ENCODE results near the gene FYCO1. TPM values are rescaled to one million over a fixed set of nuclear protein-coding genes. Genes with fewer than 3 reads are reported as not detected.

FYCO1 gene
- total RNA-seq, 1 experiment from 2014 or later: 10.9 TPM

DNA sequence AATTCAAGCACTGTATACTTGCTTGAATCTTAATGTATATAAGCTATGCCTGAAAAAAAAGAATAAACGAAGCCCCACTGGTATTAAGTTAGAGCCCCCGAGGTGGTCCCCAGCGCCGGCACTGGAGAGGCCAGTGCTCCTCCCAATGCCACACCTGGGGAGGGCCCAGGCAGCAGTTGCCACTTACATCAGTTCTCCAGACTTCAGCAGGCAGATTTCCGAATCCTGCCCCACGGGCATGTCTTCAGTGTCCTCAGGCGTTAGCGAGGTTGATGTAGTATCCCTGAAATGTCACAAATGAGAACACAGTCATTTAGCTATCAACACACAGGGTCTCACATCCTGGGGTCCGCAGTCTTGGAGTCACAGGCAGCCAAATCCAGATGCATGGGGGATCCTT is 59.4 kb downstream of the FYCO1 start:
- ChIA-PET POLR2A (no interaction called here), CTCF (no interaction called here)
- no TSS peak for BruUV-seq (replicated peaks)
- Mint-ChIP-seq H3K4me3 (ENCODE audit: unreplicated experiment) (no peak overlapping the region), H3K9me3 (ENCODE audit: unreplicated experiment) (peaks cover 11% of the 10 kb centered on the region), H3K36me3 (ENCODE audit: insufficient read depth, unreplicated experiment) (peaks cover 20% of the 10 kb centered on the region), H3K27ac (ENCODE audit: unreplicated experiment) (no peak overlapping the region), H3K4me1 (ENCODE audit: low read depth, unreplicated experiment) (peaks cover 6% of the 10 kb centered on the region), H3K27me3 (ENCODE audit: insufficient read depth, unreplicated experiment) (no peaks in the 10 kb centered on the region)
- Histone ChIP-seq H3K4me3 (ENCODE audit: low read depth, low read length) (no peak overlapping the region), H3K27me3 (replicated peaks; ENCODE audit: control insufficient read depth, insufficient read depth, low read length) (no peaks in the 10 kb centered on the region), H3K4me1 (no peaks in the 10 kb centered on the region), H3K9me3 (no peaks in the 10 kb centered on the region), H3K36me3 (ENCODE audit: control insufficient read depth, insufficient read depth, low read length) (peaks cover 2% of the 10 kb centered on the region; the same call in 1 of the 2 replicates)
- TF ChIP-seq, protein P1, sequence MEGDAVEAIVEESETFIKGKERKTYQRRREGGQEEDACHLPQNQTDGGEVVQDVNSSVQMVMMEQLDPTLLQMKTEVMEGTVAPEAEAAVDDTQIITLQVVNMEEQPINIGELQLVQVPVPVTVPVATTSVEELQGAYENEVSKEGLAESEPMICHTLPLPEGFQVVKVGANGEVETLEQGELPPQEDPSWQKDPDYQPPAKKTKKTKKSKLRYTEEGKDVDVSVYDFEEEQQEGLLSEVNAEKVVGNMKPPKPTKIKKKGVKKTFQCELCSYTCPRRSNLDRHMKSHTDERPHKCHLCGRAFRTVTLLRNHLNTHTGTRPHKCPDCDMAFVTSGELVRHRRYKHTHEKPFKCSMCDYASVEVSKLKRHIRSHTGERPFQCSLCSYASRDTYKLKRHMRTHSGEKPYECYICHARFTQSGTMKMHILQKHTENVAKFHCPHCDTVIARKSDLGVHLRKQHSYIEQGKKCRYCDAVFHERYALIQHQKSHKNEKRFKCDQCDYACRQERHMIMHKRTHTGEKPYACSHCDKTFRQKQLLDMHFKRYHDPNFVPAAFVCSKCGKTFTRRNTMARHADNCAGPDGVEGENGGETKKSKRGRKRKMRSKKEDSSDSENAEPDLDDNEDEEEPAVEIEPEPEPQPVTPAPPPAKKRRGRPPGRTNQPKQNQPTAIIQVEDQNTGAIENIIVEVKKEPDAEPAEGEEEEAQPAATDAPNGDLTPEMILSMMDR (IDR thresholded peaks at IDR 0.05; ENCODE audit: insufficient read depth in 1 of 2, low read depth in 1 of 2, low read length in 1 of 2, severe bottlenecking in 1 of 2, unreplicated experiment in 1 of 2): no peak
- intact Hi-C loops (cut with micrococcal nuclease; ENCODE audit: unreplicated experiment): no loop called here
- no peak for DNase-seq

DNA sequence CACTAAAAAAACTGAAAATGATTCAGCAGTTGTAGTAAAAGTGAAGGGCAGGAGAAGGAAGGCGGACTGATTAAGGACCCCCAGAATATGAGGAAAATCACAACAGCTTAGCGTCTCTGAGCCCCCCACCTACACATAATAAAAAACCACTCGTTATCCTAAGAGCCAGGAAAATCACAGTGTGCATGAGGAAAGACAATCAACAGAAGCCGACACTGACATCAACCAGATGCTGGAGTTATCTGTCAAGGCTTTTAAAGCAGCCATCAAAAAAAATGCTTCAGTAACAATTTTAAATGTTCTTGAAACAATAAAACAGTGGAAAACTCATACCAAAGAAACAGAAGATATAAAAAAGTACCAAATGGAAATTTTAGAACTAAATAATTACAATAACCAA is 62.0 kb downstream of the FYCO1 start:
- H3K36me3 Mint-ChIP-seq (ENCODE audit: insufficient read depth, unreplicated experiment): peaks cover 30% of the 10 kb centered on the region
- POLR2A ChIA-PET: no interaction called here
- BruUV-seq (replicated peaks): no TSS peak

DNA sequence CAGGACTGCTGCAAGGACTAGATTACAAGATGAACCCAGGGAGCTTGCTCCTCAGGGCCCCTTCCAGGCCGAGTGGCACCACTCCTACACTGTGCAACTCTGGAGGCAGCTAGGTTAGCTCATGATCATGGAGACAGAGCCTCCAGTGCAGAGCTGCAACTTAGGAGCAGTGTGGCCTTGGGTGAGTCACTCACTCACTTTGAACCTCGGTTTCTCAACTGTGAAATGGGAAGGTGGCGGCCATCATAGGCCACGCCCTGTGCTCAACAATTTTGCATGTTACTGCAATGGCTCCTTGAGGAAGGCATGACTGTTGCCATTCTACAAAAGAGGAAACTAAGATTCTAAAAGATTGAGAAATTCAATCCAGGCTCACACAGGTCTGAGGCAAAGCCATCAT is 63.5 kb downstream of the FYCO1 start:
- POLR2A ChIA-PET: no interaction called here
- no peak overlapping the region for H3K4me3 ChIP-seq (ENCODE audit: low read depth, low read length)
- no peaks in the 10 kb centered on the region for H3K9me3 Mint-ChIP-seq (ENCODE audit: unreplicated experiment)
- H3K4me3 Mint-ChIP-seq (ENCODE audit: unreplicated experiment): no peak overlapping the region
- H3K27me3 Mint-ChIP-seq (ENCODE audit: insufficient read depth, unreplicated experiment): no peaks in the 10 kb centered on the region
- CTCF ChIA-PET: no interaction called here
- no peak overlapping the region for H3K27ac Mint-ChIP-seq (ENCODE audit: unreplicated experiment)
- no peak for DNase-seq
- peaks cover 2% of the 10 kb centered on the region; the same call in 1 of the 2 replicates for H3K36me3 ChIP-seq (ENCODE audit: control insufficient read depth, insufficient read depth, low read length)
- BruUV-seq (replicated peaks): no TSS peak
- no peaks in the 10 kb centered on the region for H3K4me1 ChIP-seq
- H3K9me3 ChIP-seq: no peaks in the 10 kb centered on the region
- TF ChIP-seq, protein P1 (IDR thresholded peaks at IDR 0.05; ENCODE audit: insufficient read depth in 1 of 2, low read depth in 1 of 2, low read length in 1 of 2, severe bottlenecking in 1 of 2, unreplicated experiment in 1 of 2): no peak
- no peaks in the 10 kb centered on the region for H3K4me1 Mint-ChIP-seq (ENCODE audit: low read depth, unreplicated experiment)
- H3K27me3 ChIP-seq (replicated peaks; ENCODE audit: control insufficient read depth, insufficient read depth, low read length): no peaks in the 10 kb centered on the region
- H3K36me3 Mint-ChIP-seq (ENCODE audit: insufficient read depth, unreplicated experiment): peaks cover 33% of the 10 kb centered on the region
- intact Hi-C loops (cut with micrococcal nuclease; ENCODE audit: unreplicated experiment): no loop called here

More for the DNA sequence above, 62.0 kb downstream of the FYCO1 start:
- H3K27ac Mint-ChIP-seq (ENCODE audit: unreplicated experiment): no peak overlapping the region
- TF ChIP-seq, protein P1 (IDR thresholded peaks at IDR 0.05; ENCODE audit: insufficient read depth in 1 of 2, low read depth in 1 of 2, low read length in 1 of 2, severe bottlenecking in 1 of 2, unreplicated experiment in 1 of 2): no peak
- no peaks in the 10 kb centered on the region for H3K4me1 Mint-ChIP-seq (ENCODE audit: low read depth, unreplicated experiment)
- intact Hi-C loops (cut with micrococcal nuclease; ENCODE audit: unreplicated experiment): no loop called here
- H3K4me1 ChIP-seq: no peaks in the 10 kb centered on the region
- no peaks in the 10 kb centered on the region for H3K27me3 ChIP-seq (replicated peaks; ENCODE audit: control insufficient read depth, insufficient read depth, low read length)
- no peaks in the 10 kb centered on the region for H3K27me3 Mint-ChIP-seq (ENCODE audit: insufficient read depth, unreplicated experiment)
- H3K9me3 ChIP-seq: no peaks in the 10 kb centered on the region
- DNase-seq: no peak
- no peak overlapping the region for H3K4me3 ChIP-seq (ENCODE audit: low read depth, low read length)
- H3K4me3 Mint-ChIP-seq (ENCODE audit: unreplicated experiment): no peak overlapping the region
- H3K9me3 Mint-ChIP-seq (ENCODE audit: unreplicated experiment): no peaks in the 10 kb centered on the region
- CTCF ChIA-PET: no interaction called here
- peaks cover 2% of the 10 kb centered on the region; the same call in 1 of the 2 replicates for H3K36me3 ChIP-seq (ENCODE audit: control insufficient read depth, insufficient read depth, low read length)
